Measurements from ENCODE around the gene ANKRD52. TPM values are rescaled to one million over a fixed set of nuclear protein-coding genes. Genes with fewer than 3 reads are reported as not detected.

The ANKRD52 gene
- total RNA-seq, 1 donor from 2014 or later = 9.1 TPM

DNA sequence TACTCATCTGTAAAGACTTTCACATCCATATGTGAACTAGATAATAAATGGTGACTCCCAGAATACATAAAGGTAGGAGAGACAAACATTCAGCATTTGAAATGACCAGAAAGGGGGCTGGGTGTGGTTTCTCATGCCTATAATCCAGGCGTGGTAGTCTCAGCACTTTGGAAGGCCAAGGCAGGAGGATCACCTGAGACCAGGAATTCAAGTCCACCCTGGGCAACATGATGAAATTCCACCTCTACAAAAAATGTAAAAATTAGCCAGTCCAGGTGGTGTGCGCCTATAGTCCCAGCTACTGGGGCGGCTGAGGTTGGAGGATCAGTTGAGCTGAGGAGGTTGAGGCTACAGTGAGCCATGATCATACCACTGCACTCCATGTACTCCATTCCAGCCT, 46.1 kb upstream of the ANKRD52 start:
- TF ChIP-seq EZH2phosphoT487 (IDR thresholded peaks at IDR 0.05) = no peak
- TF ChIP-seq EZH2 (IDR thresholded peaks at IDR 0.05) = no peak
- TF ChIP-seq, protein P1, sequence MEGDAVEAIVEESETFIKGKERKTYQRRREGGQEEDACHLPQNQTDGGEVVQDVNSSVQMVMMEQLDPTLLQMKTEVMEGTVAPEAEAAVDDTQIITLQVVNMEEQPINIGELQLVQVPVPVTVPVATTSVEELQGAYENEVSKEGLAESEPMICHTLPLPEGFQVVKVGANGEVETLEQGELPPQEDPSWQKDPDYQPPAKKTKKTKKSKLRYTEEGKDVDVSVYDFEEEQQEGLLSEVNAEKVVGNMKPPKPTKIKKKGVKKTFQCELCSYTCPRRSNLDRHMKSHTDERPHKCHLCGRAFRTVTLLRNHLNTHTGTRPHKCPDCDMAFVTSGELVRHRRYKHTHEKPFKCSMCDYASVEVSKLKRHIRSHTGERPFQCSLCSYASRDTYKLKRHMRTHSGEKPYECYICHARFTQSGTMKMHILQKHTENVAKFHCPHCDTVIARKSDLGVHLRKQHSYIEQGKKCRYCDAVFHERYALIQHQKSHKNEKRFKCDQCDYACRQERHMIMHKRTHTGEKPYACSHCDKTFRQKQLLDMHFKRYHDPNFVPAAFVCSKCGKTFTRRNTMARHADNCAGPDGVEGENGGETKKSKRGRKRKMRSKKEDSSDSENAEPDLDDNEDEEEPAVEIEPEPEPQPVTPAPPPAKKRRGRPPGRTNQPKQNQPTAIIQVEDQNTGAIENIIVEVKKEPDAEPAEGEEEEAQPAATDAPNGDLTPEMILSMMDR (IDR thresholded peaks at IDR 0.05) = no peak
- peaks cover 3% of the 10 kb centered on the region for H3K27me3 Mint-ChIP-seq (ENCODE audit: insufficient read depth, low read depth)
- peaks cover under 1% of the 10 kb centered on the region for H3K4me1 ChIP-seq
- peaks cover 51% of the 10 kb centered on the region for H3F3A ChIP-seq (ENCODE audit: low read depth)
- no peak overlapping the region for H3K27ac Mint-ChIP-seq
- no peak overlapping the region for H3K4me3 Mint-ChIP-seq
- H4K20me1 ChIP-seq (ENCODE audit: low read depth) = peaks cover 5% of the 10 kb centered on the region
- H3K27me3 ChIP-seq = no peaks in the 10 kb centered on the region
- H3K4me1 Mint-ChIP-seq = peaks cover 13% of the 10 kb centered on the region
- no peaks in the 10 kb centered on the region for H3K9me3 Mint-ChIP-seq
- no peak overlapping the region for H2AFZ ChIP-seq (replicated peaks)
- H3K79me2 ChIP-seq (ENCODE audit: low read depth) = peaks cover 6% of the 10 kb centered on the region
- no peak for DNase-seq (ENCODE audit: low spot score)
- peaks cover 6% of the 10 kb centered on the region for H3K36me3 ChIP-seq
- no peak overlapping the region for H3K27ac ChIP-seq
- H3K36me3 Mint-ChIP-seq = peaks cover 12% of the 10 kb centered on the region
- no peak overlapping the region for H3K9ac ChIP-seq
- H3K4me2 ChIP-seq = no peak overlapping the region
- H3K4me3 ChIP-seq = no peak overlapping the region
- H3K9me3 ChIP-seq (ENCODE audit: low read depth) = no peaks in the 10 kb centered on the region

DNA sequence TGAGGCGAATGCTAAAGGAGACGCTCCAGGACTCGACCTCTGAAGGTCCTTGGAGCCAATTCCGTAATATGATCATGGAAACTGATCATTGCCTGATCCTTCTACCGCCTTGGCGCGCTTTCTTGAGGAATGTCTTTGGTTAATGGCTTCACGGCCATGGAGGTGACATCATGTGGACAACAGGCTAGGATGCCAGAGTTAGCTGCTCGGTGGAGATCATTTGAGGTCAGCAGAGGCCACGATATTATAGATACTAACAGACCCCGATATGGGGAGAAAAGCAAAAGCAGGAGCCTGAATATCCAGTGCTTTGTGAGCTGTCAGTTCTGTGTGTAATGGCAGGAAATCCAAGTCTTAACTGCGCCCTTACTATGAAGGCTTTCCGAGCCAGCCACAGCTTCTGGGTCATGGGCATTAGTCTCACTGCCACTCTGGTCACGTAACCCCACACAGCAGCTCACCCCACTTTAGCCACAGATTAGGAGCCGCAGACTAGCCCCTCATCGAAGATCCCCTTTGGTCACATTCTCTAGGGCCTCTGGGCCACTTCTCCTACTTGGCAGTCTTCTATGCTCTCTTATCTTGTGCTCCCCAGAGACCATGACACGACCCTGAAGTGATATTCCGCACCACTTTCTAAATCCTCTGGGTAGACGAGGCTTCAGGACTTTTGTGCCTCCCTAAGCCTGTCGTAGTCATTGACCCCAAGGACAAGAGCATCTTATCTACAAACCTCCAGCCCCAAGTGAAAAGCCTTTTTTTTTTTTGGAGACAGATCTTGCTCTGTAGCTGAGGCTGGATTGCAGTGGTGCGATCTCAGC, 42.7 kb upstream of the ANKRD52 start:
- Mint-ChIP-seq H3K27me3 (ENCODE audit: insufficient read depth, low read depth) (peaks cover 3% of the 10 kb centered on the region), H3K9me3 (no peaks in the 10 kb centered on the region), H3K27ac (peak overlapping the region; percentile 66), H3K36me3 (peaks cover 12% of the 10 kb centered on the region), H3K4me1 (peaks cover 26% of the 10 kb centered on the region), H3K4me3 (peak overlapping the region; percentile 97)
- Histone ChIP-seq H3K27me3 (no peaks in the 10 kb centered on the region), H3K79me2 (ENCODE audit: low read depth) (peaks cover 40% of the 10 kb centered on the region), H4K20me1 (ENCODE audit: low read depth) (peaks cover 32% of the 10 kb centered on the region), H3K36me3 (peaks cover 5% of the 10 kb centered on the region), H3K4me1 (peaks cover 11% of the 10 kb centered on the region), H3K4me2 (peak overlapping the region; percentile 68), H3K9me3 (ENCODE audit: low read depth) (no peaks in the 10 kb centered on the region), H2AFZ (replicated peaks) (peak overlapping the region; percentile 56), H3K4me3 (peak overlapping the region; percentile 95), H3K9ac (no peak overlapping the region), H3F3A (ENCODE audit: low read depth) (peaks cover 55% of the 10 kb centered on the region), H3K27ac (peak overlapping the region; percentile 15)
- TF ChIP-seq EZH2phosphoT487 (IDR thresholded peaks at IDR 0.05) = no peak
- TF ChIP-seq EZH2 (IDR thresholded peaks at IDR 0.05) = no peak
- TF ChIP-seq, protein P1 (IDR thresholded peaks at IDR 0.05) = no peak
- peak; percentile 4 for DNase-seq (ENCODE audit: low spot score)

DNA sequence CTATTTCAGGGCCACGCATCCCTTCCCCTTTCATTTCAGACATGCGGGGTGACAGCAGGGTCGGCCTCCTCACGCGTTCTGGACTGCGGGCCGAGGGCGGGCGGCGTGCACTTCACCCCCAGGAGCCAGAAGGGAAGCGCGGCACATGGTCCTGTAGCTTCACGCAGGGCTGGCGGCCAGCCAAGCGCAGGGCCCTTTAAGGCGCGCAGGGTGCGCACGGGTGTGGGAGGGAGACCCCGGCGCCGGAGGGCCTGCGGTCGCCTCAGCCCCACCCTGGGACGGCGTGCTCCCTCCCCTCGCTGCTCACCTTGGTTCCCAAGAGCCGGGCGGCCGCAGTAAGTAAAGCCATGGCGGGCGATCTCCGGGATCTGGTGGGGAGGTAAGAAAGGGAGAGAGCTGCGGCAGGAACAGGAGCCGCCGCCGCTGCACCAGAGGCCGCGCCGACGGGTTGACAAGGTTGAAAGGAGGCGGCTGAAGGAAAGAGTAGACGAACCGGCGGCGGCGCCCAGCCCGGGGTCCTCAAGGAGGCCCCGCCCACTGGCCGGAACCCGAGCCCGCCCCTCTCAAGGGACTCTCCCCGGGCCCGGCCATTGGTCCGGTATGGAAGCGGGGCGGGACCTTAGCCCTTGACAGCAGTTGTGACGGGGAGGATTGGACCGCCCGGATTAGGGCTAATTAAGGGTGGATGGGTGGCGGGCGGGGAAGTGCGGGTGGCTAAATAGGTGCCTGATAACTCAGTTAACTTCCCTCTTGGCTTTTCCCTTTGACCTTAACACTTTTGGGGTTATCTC, 41.9 kb upstream of the ANKRD52 start, which contains the start of gene CS:
Gene CS, minus strand, starts transcription at position 478 of the 791 bp plus-strand sequence. Its CDS starts 129 bp downstream, at position 349.
- H2AFZ ChIP-seq (replicated peaks) = peak within 1 kb of the TSS; percentile 77
- H3K4me3 Mint-ChIP-seq = peak within 1 kb of the TSS; percentile 97
- H3K4me1 Mint-ChIP-seq = peaks cover 26% of the 10 kb centered on the region
- peak within 1 kb of the TSS; percentile 66 for H3K27ac Mint-ChIP-seq
- H3K9me3 ChIP-seq (ENCODE audit: low read depth) = no peaks in the 10 kb centered on the region
- peaks cover 11% of the 10 kb centered on the region for H3K4me1 ChIP-seq
- no peaks in the 10 kb centered on the region for H3K9me3 Mint-ChIP-seq
- peaks cover 47% of the 10 kb centered on the region for H3K79me2 ChIP-seq (ENCODE audit: low read depth)
- peak within 1 kb of the TSS; percentile 95 for H3K4me3 ChIP-seq
- no peak for TF ChIP-seq EZH2 (IDR thresholded peaks at IDR 0.05)
- TF ChIP-seq EZH2phosphoT487 (IDR thresholded peaks at IDR 0.05) = no peak
- TF ChIP-seq, protein P1 (IDR thresholded peaks at IDR 0.05) = peak; percentile 8
- H3F3A ChIP-seq (ENCODE audit: low read depth) = peaks cover 55% of the 10 kb centered on the region
- H3K4me2 ChIP-seq = peak within 1 kb of the TSS; percentile 91
- peaks cover 5% of the 10 kb centered on the region for H3K36me3 ChIP-seq
- H3K9ac ChIP-seq = peak within 1 kb of the TSS; percentile 69
- peak; percentile 100 for DNase-seq (ENCODE audit: low spot score)
- peaks cover 9% of the 10 kb centered on the region for H3K36me3 Mint-ChIP-seq
- peak within 1 kb of the TSS; percentile 25 for H3K27ac ChIP-seq
- H3K27me3 ChIP-seq = no peaks in the 10 kb centered on the region
- H4K20me1 ChIP-seq (ENCODE audit: low read depth) = peaks cover 32% of the 10 kb centered on the region
- peaks cover 3% of the 10 kb centered on the region for H3K27me3 Mint-ChIP-seq (ENCODE audit: insufficient read depth, low read depth)

All from neural progenitor cell (in vitro differentiated cells).